ENCODE data around the gene DCDC1. TPM values are rescaled to one million over a fixed set of nuclear protein-coding genes. Genes with fewer than 3 reads are reported as not detected.

DCDC1 gene
- total RNA-seq, 2 experiments from 2014 or later, result not detected

- POLR2A ChIA-PET, result no interaction called here
- Mint-ChIP-seq H3K27ac (no peak overlapping the region), H3K9me3 (no peaks in the 10 kb centered on the region), H3K4me1 (no peaks in the 10 kb centered on the region), H3K36me3 (no peaks in the 10 kb centered on the region), H3K27me3 (peaks cover 4% of the 10 kb centered on the region), H3K4me3 (no peak overlapping the region)
- DNase-seq (no peak), ATAC-seq (ENCODE audit: low read depth) (no peak)
Observed at GRCh38 chr11:30821438-30821965, 548.0 kb downstream of the DCDC1 start.

GRCh38 chr11:30818721-30819120 is 550.8 kb downstream of the DCDC1 start:
- Mint-ChIP-seq H3K9me3 (no peaks in the 10 kb centered on the region), H3K27me3 (peaks cover 4% of the 10 kb centered on the region), H3K4me3 (no peak overlapping the region), H3K4me1 (no peaks in the 10 kb centered on the region), H3K27ac (no peak overlapping the region), H3K36me3 (no peaks in the 10 kb centered on the region)
- POLR2A ChIA-PET, result no interaction called here
- DNase-seq (no peak), ATAC-seq (ENCODE audit: low read depth) (no peak)

GRCh38 chr11:30816959-30817880 is 552.3 kb downstream of the DCDC1 start:
- Mint-ChIP-seq H3K4me1 (no peaks in the 10 kb centered on the region), H3K36me3 (no peaks in the 10 kb centered on the region), H3K9me3 (no peaks in the 10 kb centered on the region), H3K4me3 (no peak overlapping the region), H3K27ac (no peak overlapping the region), H3K27me3 (peaks cover 4% of the 10 kb centered on the region)
- ATAC-seq (ENCODE audit: low read depth) (no peak), DNase-seq (no peak)
- POLR2A ChIA-PET, result no interaction called here

- H3K4me1 Mint-ChIP-seq, result no peaks in the 10 kb centered on the region
- no peak overlapping the region for H3K27ac Mint-ChIP-seq
- H3K36me3 Mint-ChIP-seq, result no peaks in the 10 kb centered on the region
- no peak for ATAC-seq (ENCODE audit: low read depth)
- H3K27me3 Mint-ChIP-seq, result peaks cover 4% of the 10 kb centered on the region
- H3K4me3 Mint-ChIP-seq, result no peak overlapping the region
- H3K9me3 Mint-ChIP-seq, result no peaks in the 10 kb centered on the region
- POLR2A ChIA-PET, result no interaction called here
- no peak for DNase-seq
Observed at GRCh38 chr11:30815619-30816018, 553.9 kb downstream of the DCDC1 start.

GRCh38 chr11:30814737-30815136 is 554.8 kb downstream of the DCDC1 start:
- H3K27ac Mint-ChIP-seq, result no peak overlapping the region
- H3K27me3 Mint-ChIP-seq, result peaks cover 4% of the 10 kb centered on the region
- H3K4me3 Mint-ChIP-seq, result no peak overlapping the region
- H3K4me1 Mint-ChIP-seq, result no peaks in the 10 kb centered on the region
- no peak for DNase-seq
- no peak for ATAC-seq (ENCODE audit: low read depth)
- H3K36me3 Mint-ChIP-seq, result no peaks in the 10 kb centered on the region
- no peaks in the 10 kb centered on the region for H3K9me3 Mint-ChIP-seq
- POLR2A ChIA-PET, result no interaction called here

Other genes starting within 250 kb of the DCDC1 start
- 10 to 100 TPM; 17.8 to 21.3 TPM for gene DNAJC24, start 121 bp upstream of the DCDC1 start, total RNA-seq
- gene IMMP1L, start 139.9 kb upstream of the DCDC1 start, total RNA-seq, result 10 to 100 TPM; 16.5 to 16.7 TPM
- 10 to 100 TPM; 20.7 to 25.1 TPM for gene ELP4, start 140.0 kb upstream of the DCDC1 start, total RNA-seq